GM18867 (cell line): ENCODE results near the gene ERCC2.

Experiments
- ATAC-seq: cut with Tn5 transposase; IDR thresholded peaks from one replicate; pipeline ENCODE4 v1.9.1; 2021; ENCODE audit warnings: mild to moderate bottlenecking, moderate library complexity; ENCODE audit not compliant: unreplicated experiment

The ERCC2 gene

DNA sequence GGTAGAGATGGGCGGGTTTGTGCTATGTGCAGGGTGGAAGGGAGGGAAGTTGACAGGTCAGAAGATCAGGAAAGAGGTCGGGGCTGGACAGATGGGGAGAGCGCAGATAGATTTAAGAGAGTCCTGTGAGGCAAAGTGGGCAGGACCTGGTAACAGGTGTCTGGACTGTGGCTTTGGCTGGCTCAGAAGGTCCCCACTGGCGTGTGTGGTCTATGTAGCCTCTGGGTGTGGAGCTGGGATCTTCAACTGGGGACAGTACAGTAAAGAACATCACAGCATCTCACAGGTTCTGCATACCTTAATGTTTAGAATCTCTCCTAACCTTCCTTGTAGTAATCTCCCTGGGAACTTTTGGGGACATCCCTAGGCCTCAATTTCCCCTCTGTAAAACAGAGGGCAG, 65.4 kb downstream of the ERCC2 start:
- ATAC-seq: no peak

DNA sequence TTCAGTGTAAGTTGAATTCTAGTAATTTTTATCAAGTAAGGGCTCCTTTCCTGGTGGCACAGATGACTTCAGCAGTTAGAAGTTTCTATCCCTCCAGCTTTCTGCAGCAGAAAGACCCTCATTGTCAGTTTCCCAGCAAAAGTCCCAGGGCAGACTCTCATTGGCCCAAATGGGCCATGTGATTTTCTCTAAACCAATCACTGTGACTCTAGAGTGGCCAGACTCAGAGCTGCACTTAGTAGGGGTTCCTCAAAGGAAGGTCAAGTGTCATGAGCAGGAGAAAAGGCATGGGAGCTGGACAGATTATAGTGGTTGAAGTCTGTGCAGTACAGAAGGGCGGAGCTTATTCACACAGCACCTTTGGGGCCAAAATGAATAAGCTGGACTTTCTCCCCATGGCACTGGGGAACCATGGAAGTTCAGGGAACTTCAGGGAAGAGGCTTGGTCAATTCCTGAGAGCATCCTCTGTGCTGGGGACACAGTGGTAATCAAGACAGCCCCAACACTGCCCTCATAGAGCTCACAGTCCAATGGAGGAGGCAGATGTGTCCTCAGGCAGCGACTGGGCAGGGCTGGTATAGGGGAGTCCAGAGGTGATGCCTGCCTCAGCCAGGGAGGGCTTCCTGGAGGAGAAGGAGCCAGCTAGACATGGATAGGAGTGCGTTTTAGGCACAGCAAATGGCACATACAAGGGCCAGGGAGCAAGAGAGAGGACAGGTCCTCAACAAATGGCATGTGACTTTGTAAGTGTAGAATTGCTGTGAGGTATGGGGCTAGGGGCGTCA, 66.0 kb downstream of the ERCC2 start:
- no peak for ATAC-seq

DNA sequence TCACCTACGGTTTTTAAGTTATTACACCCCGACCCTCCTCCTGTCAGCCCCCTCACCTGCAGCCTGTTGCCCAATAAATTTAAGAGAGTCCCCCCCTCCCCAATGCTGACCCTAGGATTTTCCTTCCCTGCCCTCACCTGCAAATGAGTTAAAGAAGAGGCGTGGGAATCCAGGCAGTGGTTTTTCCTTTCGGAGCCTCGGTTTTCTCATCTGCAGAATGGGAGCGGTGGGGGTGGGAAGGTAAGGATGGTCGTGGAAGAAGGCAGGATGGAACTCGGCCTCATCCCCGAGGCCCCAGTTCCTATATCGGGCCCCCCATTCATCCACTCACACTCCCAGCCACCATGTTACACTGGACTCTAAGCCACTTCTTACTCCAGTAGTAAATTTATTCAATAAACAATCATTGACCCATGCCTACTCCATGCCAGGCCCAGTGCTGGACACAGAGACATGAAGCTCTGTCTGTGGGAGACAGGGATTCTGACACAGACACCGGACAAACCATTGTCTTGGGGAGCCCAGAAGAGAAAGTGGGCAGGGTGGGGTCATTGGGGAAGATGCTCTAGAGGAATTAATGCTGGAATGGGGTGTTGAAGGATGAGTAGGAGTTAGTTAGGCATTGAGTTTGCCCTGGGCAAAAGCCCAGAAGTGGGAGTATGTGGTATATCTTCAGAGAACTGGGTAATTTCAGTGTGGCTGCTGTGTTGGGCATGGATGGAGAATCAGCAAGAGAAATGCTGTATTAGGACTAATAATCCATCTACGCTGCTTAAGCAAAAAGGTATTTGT, 66.9 kb downstream of the ERCC2 start:
- no peak for ATAC-seq

DNA sequence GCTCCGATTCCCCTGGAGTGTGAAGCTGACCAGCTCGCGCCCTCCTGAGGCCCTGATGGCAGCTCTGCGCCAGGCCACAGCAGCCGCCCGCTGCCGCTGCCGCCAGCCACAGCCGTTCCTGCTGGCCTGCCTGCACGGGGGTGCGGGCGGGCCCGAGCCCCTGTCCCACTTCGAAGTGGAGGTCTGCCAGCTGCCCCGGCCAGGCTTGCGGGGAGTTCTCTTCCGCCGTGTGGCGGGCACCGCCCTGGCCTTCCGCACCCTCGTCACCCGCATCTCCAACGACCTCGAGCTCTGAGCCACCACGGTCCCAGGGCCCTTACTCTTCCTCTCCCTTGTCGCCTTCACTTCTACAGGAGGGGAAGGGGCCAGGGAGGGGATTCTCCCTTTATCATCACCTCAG, 68.0 kb downstream of the ERCC2 start:
- no peak for ATAC-seq
